CD4-positive, alpha-beta T cell treated with Interleukin-4 for 4 hours (primary cell): ENCODE data around the gene NR1I3.
"Not testable (repeated sequence)": the region's sequence is repeated elsewhere in the genome, so short reads cannot be mapped to it uniquely, and the experiment has no call there.

Source experiments
- DNase-seq: peaks from one replicate; pipeline ENCODE4 v3.0.0-alpha.2; 2020

The NR1I3 gene, protein sequence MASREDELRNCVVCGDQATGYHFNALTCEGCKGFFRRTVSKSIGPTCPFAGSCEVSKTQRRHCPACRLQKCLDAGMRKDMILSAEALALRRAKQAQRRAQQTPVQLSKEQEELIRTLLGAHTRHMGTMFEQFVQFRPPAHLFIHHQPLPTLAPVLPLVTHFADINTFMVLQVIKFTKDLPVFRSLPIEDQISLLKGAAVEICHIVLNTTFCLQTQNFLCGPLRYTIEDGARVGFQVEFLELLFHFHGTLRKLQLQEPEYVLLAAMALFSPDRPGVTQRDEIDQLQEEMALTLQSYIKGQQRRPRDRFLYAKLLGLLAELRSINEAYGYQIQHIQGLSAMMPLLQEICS

DNA sequence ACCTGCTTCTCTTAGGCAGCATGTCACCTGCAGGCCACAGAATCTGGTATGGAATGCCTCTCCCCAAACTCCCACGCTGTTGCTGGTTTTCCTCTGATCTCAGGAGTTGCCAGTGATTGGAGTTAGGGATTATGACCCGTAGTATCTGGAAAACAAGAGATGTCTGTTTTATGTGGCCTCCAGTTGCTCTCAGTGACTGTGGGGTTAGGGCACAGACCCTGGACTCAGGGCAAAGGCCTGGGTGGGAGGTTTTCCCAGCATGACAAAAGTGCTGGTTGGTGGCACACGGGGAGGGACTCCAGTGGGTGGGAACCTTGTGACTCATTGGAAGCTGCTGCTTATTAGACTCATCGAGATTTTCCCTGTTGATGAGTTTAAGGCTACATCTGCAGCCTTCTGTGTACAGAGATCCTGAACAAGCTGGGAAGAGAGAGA is at the start of gene NR1I3:
Gene NR1I3, minus strand, starts transcription at position 165 of the 435 bp plus-strand sequence. CDS start 1,638 bp downstream, outside the sequence.
- DNase-seq, result no peak

DNA sequence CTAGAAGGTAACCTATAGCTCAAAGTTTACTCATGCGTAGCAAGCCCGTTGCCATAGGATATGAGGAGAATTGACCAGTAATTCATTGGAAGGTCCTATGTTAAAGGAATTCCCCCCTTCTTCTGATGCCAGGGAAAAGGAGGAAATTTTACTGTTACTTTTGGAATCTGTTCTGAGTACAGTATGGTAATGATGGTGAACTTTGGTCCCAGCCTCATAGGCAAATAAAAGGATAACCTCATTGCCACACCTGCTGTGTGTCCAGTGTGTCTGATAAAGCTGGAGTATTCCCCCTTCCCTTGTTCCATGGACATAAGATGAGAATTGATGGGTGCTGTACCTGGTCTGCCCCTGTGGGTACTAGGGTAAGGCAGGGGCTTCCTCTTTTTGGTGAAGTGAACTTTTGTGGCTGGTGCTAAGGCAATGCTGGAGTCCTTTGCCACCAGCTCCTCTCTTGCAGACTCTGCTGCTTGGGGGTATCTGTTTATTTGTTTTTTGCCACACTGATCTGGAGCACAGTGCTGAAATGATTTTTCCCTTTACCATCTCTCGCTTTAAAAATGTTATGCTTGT is 49.6 kb upstream of the NR1I3 start:
- no peak for DNase-seq

DNA sequence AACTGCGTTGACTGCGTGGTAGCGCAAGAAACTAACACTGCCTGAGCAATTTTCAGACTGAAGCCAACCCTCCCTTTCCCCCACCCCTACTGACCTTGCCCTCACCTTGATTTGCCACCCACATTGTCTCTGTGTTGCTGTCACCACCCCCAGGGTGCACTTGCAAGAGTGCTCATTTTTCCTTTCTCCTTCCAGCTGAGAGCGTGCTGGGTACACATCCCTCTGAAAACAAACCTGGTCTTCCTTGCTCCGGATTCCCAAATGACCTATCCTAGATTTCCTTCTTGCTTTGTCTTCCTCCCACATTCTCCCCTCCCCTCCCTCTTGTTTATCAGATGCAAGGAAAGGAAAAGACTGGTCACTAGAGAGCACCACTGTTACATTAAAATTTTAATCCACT is 47.5 kb upstream of the NR1I3 start:
- DNase-seq, result no peak

DNA sequence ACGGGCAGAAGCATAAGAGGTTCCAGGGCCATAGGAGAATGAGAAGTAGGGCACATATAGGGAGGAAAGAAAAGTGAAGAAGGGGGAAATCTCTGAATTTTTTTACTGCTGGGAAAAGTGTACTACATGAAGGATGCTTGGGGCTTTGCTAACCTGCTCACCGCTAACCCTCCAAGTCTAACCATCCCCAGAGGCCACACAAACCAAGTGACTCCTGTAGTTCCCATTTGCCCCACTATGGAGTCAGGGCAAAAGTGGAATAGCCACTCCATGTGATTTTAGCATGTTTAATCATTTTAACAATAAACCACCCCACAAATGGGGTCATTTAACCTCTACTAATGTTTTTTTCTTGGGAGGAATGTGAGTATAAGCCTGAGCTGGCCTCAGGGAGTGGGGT is 47.1 kb upstream of the NR1I3 start:
- no peak for DNase-seq

DNA sequence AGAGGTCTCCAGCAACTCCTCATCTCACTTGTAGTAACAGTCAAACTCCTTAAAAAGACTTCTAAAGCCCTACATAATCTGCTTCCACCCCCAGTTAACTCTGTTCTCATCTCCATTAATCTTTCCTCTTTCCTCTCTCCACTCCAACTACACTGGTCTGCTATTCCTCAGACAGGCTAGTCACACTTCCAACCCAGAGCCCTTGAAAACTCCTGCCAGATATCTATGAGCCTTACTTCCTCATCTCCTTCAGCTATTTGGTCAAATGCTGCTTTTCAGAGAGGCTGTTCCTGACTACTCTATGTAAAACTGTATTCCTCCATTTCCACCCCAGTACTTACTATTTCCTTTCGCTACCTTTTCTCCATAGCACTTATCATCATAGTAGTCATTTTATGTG is 45.0 kb upstream of the NR1I3 start:
- DNase-seq, result no peak

DNA sequence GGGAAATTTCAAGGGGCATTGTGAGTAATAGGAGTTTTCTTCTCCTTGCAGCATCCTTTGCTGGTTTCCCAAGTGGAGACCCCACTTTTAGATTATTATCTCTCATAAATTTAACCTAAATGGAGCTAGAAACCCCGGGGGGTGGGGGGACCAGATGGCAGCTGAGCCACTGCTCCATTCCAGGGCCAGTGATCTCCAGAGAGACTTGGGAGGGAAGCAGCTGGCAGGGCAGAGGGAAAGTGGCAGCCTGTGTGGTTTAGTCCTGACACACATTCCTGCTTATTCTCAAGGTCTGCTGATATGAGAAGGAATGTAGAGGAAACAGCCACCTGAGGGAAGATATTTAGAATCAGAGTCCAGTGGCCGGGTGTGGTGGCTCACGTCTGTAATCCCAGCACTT is 36.9 kb upstream of the NR1I3 start:
- no peak for DNase-seq

DNA sequence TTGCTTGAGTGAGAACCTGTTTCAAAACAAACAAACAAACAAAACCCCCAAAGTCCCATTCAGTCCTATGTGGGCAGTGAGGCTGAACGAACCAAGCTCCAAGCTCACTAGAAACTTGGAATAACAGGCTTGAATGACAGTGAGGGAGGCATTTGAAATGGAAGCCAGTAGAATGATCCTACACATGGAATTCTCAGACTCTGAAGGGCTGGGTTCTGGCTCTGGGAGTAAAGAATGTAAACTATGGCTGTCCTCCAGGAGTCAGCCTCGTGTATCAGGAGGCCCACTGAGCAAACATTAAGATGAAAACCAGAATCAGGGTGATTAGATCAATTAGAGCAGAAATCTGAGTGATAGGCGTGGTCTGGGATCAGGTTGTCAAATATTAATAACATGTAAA is 35.4 kb upstream of the NR1I3 start:
- DNase-seq, result no peak

DNA sequence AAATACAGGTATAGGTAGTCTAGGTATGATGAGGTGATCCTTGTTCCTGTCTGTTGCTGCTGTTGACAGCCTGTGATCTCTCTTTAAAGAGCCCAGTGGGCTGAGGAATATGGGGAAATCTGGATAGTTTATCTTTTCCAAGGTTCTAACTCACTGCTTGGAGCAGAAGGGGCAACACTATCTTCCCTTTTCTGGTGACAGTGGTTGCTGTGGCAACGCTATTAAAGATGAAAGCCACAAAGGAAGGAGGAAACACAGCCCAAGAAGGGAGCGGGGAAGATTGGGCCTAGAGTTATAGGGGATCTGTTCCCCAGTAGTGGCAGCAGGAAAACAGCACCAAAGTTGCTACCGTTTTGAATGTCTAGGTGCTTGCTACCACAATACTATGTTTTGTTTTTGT is 29.3 kb upstream of the NR1I3 start:
- no peak for DNase-seq

DNA sequence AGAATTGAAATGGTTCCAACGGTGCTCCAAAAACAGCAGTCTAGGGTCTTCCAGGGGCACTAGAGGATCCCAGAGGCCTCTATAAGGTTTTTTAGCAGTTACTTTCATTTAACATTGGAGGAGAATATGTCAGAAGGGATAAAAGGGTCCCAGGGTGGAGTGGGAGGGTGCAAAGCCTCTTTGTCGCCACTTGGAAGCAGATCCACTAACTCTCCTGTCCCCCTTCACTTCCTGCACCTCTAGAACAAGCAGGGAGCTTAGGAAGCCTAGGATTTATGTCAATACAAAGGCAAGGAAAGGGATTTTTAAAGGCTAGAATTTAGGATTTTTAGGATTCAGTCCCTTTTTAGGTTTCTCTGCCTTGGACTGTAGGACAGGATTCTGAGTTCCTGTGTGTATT is 28.8 kb upstream of the NR1I3 start:
- no peak for DNase-seq

DNA sequence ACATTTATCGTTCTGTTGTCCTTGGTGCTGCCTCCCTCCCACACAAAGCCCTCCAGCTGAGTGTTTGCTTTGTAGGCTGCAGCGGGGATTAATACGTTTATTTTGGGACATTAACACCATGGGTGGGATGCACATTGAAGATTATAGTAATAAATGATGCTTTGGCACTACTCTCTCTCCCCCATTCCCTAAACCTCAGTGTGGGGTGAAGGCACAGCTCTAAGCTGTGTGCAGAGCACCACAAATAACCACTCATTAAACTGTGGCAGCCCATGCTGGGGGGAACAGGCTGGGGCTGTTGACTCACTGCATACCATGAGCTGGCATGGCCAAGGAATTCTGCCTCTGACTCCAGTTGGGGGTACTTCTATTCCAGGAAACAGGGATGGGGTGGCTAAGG is 28.2 kb upstream of the NR1I3 start:
- DNase-seq, result no peak

DNA sequence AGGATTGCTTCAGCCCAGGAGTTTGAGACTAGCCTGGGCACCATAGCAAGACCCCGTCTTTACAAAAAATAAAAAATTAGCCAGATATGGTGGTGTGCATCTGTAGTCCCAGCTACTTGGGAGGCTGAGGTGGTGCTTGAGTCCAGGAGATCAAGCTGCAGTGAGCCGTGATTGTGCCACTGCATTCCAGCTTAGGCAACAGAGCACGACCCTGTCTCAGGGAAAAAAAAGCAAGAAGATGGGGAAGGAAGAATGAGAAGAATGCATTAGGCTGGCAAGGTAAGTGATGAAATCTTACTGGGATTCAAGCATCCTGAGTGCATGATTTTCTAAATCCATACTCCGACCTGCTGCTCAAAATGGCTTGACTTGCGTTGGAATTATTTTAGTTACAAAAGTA is 27.3 kb upstream of the NR1I3 start:
- DNase-seq, result no peak

DNA sequence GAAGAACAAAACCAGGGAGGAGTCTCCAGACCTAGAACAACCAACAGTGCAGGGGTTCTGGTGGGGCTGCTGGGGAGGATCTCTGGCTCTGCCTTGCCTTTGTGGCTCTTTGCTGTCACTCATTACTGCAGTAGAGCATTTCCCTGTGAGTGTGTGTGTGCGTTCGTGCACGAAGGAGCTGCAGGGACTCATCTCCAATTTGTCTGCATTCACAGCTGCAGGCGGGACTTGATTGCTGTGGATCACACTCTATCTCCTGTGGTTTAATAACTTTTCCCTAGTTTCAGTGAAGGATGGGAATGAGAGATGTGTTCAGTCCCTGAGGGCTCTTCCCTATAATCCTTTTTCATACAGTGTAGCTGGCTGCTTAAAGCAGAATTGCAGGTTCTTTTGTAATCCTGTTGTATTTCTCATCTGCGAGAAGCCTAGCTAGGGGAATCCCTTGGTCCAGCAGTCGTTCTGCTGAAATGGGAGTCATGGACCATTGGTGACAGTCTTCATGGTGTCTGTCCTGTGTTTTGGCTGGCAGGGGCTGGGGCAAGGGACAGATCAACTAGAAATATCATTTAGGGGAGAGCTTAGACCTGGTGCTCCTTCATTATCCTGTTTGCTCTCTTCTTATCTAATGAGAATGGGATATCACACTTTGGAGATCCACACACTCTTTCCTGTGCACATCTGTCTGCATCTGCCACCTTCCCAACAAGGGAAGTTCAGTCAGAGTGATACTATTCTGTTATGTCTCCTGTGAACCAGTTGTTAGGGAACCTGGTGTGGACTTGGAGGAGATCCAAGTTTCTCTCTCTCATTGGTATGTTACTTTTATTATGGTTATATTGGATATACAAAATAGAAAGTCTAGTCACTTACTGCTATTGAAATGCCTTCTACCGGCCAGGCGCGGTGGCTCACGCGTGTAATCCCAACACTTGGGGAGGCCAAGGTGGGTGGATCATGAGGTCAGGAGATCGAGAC is 23.5 kb upstream of the NR1I3 start:
- DNase-seq, result no peak

DNA sequence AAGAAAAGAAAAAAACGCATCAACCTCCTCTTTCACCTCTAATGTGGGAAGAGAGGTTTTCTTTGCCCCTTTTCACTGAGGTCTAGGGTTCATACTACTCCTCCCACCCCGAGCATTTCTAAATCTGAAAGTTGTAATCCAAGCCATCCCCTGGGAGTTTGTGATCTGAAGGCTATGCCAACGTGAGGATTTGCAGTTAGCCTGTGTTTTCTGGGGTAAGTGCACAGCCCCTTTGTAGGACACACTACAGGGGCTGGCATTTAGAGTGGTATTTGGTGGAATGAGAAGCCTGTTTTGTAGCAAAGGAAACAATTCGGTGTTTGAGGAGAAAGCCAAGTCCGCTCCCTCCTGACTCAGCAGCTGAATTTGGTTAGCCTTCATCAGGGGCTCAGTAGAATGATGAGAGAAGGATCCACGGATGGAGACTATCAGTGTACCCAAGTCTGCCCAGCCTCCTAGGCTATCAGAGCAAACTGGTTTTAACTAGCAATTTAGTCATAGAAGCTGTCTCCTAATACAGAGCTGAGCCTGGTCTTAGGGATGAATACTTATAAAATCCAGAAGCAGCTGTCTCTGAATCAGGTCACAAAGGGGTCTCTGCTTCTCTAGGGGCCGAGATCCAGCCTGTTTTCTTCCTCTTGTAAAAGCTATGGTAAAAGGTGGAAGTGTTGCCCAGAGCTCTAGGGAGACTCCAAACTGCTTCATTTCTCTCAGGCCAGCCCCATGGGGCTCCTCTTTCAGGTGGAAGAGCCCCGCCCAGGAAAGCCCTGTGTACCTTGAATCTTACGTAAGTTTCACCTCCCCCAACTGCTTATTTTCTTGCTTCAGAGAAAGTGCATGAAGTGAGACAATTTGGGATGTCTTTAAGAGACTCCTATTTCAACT is 22.6 kb upstream of the NR1I3 start:
- DNase-seq, result no peak

DNA sequence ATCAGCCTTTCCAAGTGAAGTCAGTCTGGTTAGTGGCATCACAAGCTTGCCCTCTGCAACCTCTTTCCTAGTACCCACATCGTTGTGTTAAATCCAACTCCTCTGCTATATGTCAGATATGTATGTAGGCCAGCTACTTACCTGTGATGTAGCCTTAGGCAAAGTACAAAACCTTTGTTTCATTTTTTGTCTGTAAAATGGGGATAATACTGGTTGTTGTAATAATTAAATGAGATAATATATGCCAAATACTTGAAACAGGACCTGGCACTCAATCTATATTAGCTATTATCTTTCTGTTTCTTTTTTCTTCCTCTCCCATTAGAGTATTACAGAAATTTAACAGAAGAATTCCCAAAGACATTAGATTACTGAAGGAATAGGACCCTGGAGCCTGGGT is 21.8 kb upstream of the NR1I3 start:
- no peak for DNase-seq

DNA sequence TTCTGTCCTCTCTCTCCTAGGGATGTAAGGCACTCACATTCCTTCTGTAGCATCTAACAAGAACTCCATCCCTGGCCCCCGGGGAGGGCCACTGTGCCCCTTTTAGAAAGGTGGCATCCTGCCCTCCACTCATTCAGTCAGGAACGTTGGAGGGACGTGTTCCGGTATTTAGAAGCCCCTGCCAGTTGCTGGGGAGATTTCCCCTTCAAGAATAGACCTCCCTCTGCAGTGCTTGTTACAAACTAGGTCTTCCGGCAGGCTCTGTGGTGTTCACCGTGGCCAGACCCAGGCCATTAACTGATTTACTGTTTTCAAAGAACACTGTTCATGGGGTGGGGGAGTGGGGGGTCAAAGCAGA is 21.3 kb upstream of the NR1I3 start:
- no peak for DNase-seq

DNA sequence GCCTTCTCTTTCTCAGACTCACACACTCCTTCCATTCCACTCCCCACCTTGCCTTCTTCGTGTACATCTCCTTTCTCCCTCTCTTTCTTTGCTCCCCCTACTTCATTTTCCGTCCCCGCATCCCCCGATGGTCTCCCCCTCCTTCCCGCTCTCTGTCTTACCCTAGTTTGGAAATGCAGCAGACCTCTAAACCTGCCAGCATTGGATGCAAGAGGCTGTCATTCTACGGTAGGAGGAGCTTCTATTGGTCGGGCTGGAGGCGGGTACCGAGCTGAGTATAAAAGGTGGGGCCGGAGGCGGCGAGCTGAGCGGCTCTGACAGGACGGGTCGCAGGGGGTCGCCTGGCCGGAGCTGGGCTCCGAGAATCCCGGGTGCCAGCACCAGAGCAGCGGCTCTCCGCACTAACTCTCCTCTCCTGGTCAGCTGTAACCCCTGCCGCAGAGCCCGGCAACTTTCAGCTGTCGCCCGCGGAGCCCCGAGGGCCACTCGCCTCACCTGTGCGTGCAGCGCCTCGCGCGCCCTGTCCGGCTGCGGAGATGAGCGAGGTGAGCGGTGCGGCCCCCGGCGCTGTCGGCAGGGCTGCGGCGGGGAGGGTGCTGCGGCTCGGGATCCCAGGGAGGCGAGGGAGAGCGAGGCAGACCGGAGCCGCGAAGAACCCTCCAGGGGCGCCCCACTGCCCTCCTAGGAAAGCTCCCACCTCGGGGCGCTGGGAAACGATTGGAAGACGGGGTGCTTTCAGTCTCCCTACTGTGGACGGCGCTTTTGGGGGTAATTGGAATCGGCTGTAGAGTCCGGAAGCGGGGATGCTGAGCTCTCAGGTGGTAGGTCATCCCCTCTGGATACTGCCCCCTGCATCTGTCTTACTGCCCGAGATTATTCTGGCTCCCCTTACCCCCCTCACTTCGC is 20.7 kb upstream of the NR1I3 start, which contains the start of gene PCP4L1:
Gene PCP4L1, plus strand, starts transcription at position 307 of the 906 bp plus-strand sequence. Its CDS starts 230 bp downstream, at position 537.
- DNase-seq, result peak; percentile 10

DNA sequence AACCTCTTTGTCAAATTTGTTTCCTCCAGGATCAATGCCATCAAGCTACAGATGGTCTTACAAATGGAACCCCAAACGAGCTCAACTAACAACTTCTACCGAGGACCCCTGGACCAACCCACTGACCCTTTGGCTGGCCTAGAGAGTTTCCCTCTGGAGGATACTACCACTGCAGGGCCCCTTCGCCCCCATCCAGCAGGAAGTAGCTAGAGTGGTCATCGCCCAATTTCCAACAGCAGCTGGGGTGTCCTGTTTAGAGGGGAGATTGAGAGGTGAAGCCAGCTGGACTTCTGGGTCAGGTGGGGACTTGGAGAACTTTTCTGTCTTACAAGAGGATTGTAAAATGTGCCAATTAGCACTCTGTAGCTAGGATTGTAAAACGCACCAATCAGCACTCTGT is 19.1 kb upstream of the NR1I3 start:
- DNase-seq, result not testable (repeated sequence)

DNA sequence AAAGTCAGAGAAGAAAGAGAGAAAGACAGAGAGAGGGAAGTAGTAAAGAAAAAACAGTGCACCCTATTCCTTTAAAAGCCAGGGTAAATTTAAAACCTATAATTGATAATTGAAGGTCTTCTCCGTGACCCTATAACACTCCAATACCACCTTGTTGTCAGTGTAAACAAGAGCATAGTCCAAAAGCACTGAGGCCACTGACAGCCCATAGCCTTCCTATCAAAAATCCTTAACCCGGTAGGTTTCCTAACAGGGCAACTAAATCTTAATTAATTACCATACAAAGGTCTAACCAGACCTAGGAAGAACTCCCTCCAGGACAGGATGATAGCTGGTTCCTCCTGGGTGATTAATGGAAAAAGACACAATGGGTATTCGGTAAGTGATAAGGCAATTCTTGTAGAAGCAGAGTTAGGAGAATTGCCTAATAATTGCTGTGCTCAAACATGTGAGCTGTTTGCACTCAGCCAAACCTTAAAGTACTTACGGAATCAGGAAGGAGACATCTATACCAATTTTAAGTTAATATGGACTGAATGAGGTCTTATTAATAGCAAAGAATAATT is 18.0 kb upstream of the NR1I3 start:
- not testable (repeated sequence) for DNase-seq

DNA sequence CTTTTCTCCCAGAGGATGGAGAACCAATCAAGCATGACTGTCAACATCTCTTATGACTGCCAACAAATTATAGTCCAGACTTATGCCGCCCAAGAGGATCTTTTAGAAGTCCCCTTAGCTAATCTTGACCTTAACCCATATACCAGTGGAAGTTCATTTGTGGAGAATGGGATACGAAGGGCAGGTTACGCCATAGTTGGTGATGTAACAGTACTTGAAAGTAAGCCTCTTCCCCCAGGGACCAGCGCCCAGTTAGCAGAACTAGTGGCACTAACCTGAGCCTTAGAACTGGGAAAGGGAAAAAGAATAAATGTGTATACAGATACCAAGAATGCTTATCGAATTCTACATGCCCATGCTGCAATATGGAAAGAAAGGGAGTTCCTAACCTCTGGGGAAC is 17.3 kb upstream of the NR1I3 start:
- not testable (repeated sequence) for DNase-seq

DNA sequence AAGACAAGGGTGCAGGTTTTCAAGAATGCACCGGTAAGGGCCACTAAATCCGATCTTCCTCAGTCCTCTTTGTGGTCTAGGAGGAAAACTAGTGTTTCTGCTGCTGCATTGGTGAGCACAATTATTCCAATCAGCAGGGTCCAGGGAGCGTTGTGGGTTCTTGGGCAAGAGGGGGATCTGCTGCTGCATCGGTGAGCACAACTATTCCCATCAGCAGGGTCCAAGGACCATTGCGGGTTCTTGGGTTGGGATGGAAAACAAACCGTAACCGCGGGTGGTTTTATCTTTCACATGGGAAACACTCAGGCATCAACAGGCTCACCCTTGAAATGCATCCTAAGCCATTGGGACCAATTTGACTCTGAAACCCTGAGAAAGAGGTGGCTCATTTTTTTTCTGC is 13.6 kb upstream of the NR1I3 start:
- DNase-seq, result no peak

DNA sequence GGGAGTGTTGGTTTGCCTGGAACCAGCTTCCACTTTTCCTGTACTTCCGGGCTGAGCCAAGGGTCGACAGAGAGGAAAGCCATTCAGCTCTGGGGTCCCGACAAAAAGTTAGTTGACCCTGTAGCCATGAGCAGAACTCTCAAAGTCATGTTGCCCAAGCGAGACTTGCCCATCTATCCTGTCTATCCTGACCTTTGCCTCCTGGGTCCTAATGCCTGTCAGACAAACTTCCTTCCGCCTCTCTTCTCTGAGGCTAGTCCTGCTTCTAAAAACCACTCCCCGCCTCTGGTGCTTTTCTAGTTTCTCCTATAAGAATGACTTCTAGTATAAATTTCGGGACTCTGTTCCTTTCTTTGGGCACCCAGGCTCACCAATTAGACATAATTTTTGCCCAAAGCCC is 12.8 kb upstream of the NR1I3 start:
- no peak for DNase-seq
